ENCODE measurements around the gene NHLRC4. TPM values are rescaled to one million over a fixed set of nuclear protein-coding genes. Genes with fewer than 3 reads are reported as not detected.
A peak's percentile ranks its signal among the peaks of the same experiment; 100 is the strongest.

NHLRC4 gene
- total and polyA plus RNA-seq, 2 of the 8 experiments (the other 6 are each of a cell fraction or from before 2014, with no cell fraction given), result 0.60 to 0.76 TPM

- H3K23me2 ChIP-seq (ENCODE audit: low read depth, low read length), result peaks cover 9% of the 10 kb centered on the region
- FAIRE-seq (no peak), DNase-seq (ENCODE audit: low read depth in 1 of 2, low spot score in 2 of 2) (no peak)
- H2AK5ac ChIP-seq (ENCODE audit: low read depth, low read length), result no peak overlapping the region
- no peak overlapping the region for H2BK12ac ChIP-seq (ENCODE audit: low read depth, low read length)
- 5% methylated on average over 51 of the region's 71 CpGs; no CpG with 5 or more reads in 1 of the 2 experiments for WGBS, 2 experiments (ENCODE audit: extremely low coverage in 1 of 2, insufficient coverage in 1 of 2, insufficient read length in 1 of 2, insufficient replicate concordance in 2 of 2, low coverage in 1 of 2, low lambda C conversion rate in 2 of 2, missing lambda C conversion rate in 1 of 2)
- no peak overlapping the region for H4K5ac ChIP-seq (ENCODE audit: insufficient read length, low read depth, low read length)
- POLR2A ChIA-PET (ENCODE audit: partially characterized antibody), result interaction anchor here (0.7 to 1.3 kb wide), 8 partner anchors 10 to 1873 kb away, joined by 3 to 5 read pairs (median 4); partner anchors contain the start of genes MCRIP2, METTL26 and WFIKKN1
- H4K20me1 ChIP-seq (replicated peaks in 1 of 2; ENCODE audit: control insufficient read depth in 1 of 2, insufficient read depth in 2 of 2, low read length in 2 of 2), result peaks cover 20 to 45% of the 10 kb centered on the region in 2 experiments
- H3K4me3 ChIP-seq (ENCODE audit: extremely low read depth in 1 of 4, insufficient read depth in 2 of 4, low read depth in 3 of 4, low read length in 4 of 4), result peak overlapping the region; percentile 74 to 81 (median 78)
- H2BK120ac ChIP-seq (replicated peaks; ENCODE audit: low read depth, low read length), result no peak overlapping the region
- peaks cover 0 to 44% (median 30%) of the 10 kb centered on the region in 4 experiments; a peak in 5 of 7 replicates for H3K27me3 ChIP-seq (replicated peaks in 1 of 4; ENCODE audit: control insufficient read depth in 3 of 4, extremely low read depth in 1 of 4, insufficient read depth in 3 of 4, low read length in 3 of 4)
- H3K14ac ChIP-seq (ENCODE audit: insufficient read length), result no peak overlapping the region
- H3K23ac ChIP-seq (ENCODE audit: insufficient read length), result no peak overlapping the region
- peaks cover 0 to 17% (median 7%) of the 10 kb centered on the region in 4 experiments; a peak in 4 of 7 replicates for H3K4me1 ChIP-seq (replicated peaks in 1 of 4; ENCODE audit: control insufficient read depth in 3 of 4, insufficient read depth in 4 of 4, low read length in 3 of 4)
- peaks cover 8% of the 10 kb centered on the region; the same call in 1 of the 2 replicates for H3K79me1 ChIP-seq (ENCODE audit: low read depth, low read length)
- H3K4me2 ChIP-seq (ENCODE audit: insufficient read depth in 1 of 2, low read depth in 2 of 2, low read length in 2 of 2), result peak overlapping the region; percentile 81 to 96
- H3K27ac ChIP-seq (ENCODE audit: low read depth, low read length), result no peak overlapping the region
- no peak overlapping the region for H2BK20ac ChIP-seq (ENCODE audit: low read length)
- no peak overlapping the region for H2AFZ ChIP-seq (ENCODE audit: low read length)
- H3K56ac ChIP-seq (replicated peaks; ENCODE audit: insufficient read length, low read depth, low read length), result no peak overlapping the region
- no peak overlapping the region for H2BK5ac ChIP-seq (ENCODE audit: low read depth, low read length)
- H3K18ac ChIP-seq (ENCODE audit: extremely low read depth, low read length), result peak overlapping the region; percentile 48; the same call in 1 of the 2 replicates
- no peak overlapping the region for H3K4ac ChIP-seq (replicated peaks; ENCODE audit: insufficient read length, low read depth, low read length)
- CTCF ChIA-PET (ENCODE audit: partially characterized antibody), result interaction anchor here (0.8 to 1.9 kb wide), 4 partner anchors 14 to 28 kb away, joined by 3 to 6 read pairs (median 4); no protein-coding TSS in a partner anchor
- H2BK15ac ChIP-seq (ENCODE audit: low read length), result no peak overlapping the region
- H4K8ac ChIP-seq (ENCODE audit: extremely low read depth, insufficient read depth, low read length), result no peak overlapping the region; the same call in 1 of the 2 replicates
- no peaks in the 10 kb centered on the region for H3K36me3 ChIP-seq (ENCODE audit: control insufficient read depth in 2 of 4, insufficient read depth in 4 of 4, low read length in 3 of 4)
- peaks cover 0 to 20% of the 10 kb centered on the region in 2 experiments; a peak in 2 of 4 replicates for H3K79me2 ChIP-seq (ENCODE audit: control insufficient read depth in 1 of 2, insufficient read depth in 2 of 2, low read length in 2 of 2)
- no peaks in the 10 kb centered on the region for H3K9me3 ChIP-seq (ENCODE audit: insufficient read depth in 2 of 2, low read depth in 1 of 2, low read length in 1 of 2)
- H4K91ac ChIP-seq (replicated peaks; ENCODE audit: insufficient read length, low read length), result peak overlapping the region; percentile 85
- H3K9ac ChIP-seq (replicated peaks in 1 of 4; ENCODE audit: extremely low read depth in 1 of 4, low read depth in 3 of 4, low read length in 3 of 4), result peak overlapping the region; percentile 40 to 69 (median 59); a peak in 5 of 7 replicates
- no peak for TF ChIP-seq CREB1 (IDR thresholded peaks at IDR 0.05)
- TF ChIP-seq CBX5 (IDR thresholded peaks at IDR 0.05; ENCODE audit: low read depth, low read length), result no peak
- TF ChIP-seq TAF1 (IDR thresholded peaks at IDR 0.05; ENCODE audit: low read depth, low read length), result no peak
- peak in 1 of 2 experiments; percentile 28; a peak in 1 of 4 replicates for TF ChIP-seq HDAC2 (IDR thresholded peaks at IDR 0.05; ENCODE audit: borderline replicate concordance in 1 of 2, low read depth in 2 of 2, low read length in 2 of 2)
- no peak for TF ChIP-seq HDAC6 (IDR thresholded peaks at IDR 0.05; ENCODE audit: low read depth, low read length)
- no peak for TF ChIP-seq SIRT6 (IDR thresholded peaks at IDR 0.05; ENCODE audit: low read length)
- no peak for TF ChIP-seq SP1 (IDR thresholded peaks at IDR 0.05; ENCODE audit: low read depth, low read length)
- TF ChIP-seq SP4 (IDR thresholded peaks at IDR 0.05; ENCODE audit: low read length), result no peak
- no peak for TF ChIP-seq YY1 (IDR thresholded peaks at IDR 0.05; ENCODE audit: low read depth, low read length)
- no peak for TF ChIP-seq NANOG (IDR thresholded peaks at IDR 0.05; ENCODE audit: insufficient read depth, low read depth, low read length, poor library complexity, severe bottlenecking)
- no peak for TF ChIP-seq SIN3A (conservative IDR thresholded peaks at IDR 0.05 in 1 of 2, IDR thresholded peaks at IDR 0.05 in 1 of 2; ENCODE audit: low read depth in 1 of 2, low read length in 2 of 2)
- TF ChIP-seq PHF8 (conservative IDR thresholded peaks at IDR 0.05; ENCODE audit: low read depth, low read length), result peak; percentile 33; the same call in 1 of the 2 replicates
Observed at GRCh38 chr16:590188-590814, 23.5 kb downstream of the NHLRC4 start.

All from H1 (cell line).